ENCODE data around the gene VANGL2. TPM values are rescaled to one million over a fixed set of nuclear protein-coding genes. Genes with fewer than 3 reads are reported as not detected.

Gene VANGL2
- 0.22 TPM in 1 of 2 replicates, not detected in the other for total RNA-seq (2012; rRNA removed)

DNA sequence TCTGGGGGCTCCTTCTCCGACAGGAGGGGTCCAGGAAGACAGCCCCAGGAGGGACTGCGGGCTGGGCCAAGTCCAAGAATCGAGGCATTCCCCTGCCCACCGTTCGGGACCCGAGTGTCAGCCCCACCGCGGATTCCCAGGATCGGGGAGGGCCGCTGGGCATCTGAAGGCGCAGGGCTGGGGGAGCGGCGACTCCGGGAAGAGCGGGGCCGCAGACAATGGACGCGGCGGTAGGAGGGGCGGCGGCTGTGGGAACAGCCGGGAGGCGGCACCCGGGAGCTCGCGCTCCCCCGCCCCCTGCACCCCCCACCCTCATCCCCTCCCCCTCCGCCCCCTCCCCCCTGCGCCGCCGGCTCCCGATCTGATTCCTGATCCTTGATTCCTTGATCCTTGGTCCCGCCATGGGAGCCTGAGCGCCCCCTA, at the start of gene VANGL2:
Gene VANGL2 (plus strand): TSS at position 342 of the 423 bp plus-strand sequence. CDS start 15,274 bp downstream, outside the sequence.
- Histone ChIP-seq H3K36me3 (ENCODE audit: insufficient read depth, low read length) (no peaks in the 10 kb centered on the region), H3K4me1 (ENCODE audit: control insufficient read depth, insufficient read depth, low read length) (peaks cover 3% of the 10 kb centered on the region), H3K27me3 (ENCODE audit: control insufficient read depth, insufficient read depth, low read length) (peaks cover 84% of the 10 kb centered on the region), H3K9me3 (replicated peaks; ENCODE audit: low read length) (no peaks in the 10 kb centered on the region), H3K4me3 (ENCODE audit: low read length) (peak within 1 kb of the TSS; percentile 68), H3K9ac (ENCODE audit: low read depth, low read length) (peak within 1 kb of the TSS; percentile 56), H3K4me2 (ENCODE audit: low read length) (peak within 1 kb of the TSS; percentile 79)

DNA sequence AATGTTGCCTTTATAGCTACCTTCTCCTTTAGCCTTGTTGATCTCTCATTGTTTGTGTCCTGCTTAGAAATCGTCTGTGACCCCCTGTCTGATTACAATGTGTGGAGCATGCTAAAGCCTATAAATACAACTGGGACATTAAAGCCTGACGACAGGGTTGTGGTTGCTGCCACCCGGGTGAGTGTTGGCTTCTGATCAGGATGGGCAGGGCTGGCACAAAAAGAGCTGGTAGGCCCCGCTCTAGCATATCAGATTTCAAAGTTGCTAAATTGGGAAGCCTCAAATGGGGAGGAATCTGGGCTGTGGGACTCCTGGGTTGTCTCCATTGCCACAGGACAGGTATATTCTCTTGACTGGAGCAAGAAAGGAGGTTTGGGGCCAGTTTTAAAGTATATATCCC, 48.7 kb upstream of the VANGL2 start:
- no peak overlapping the region for H3K9ac ChIP-seq (ENCODE audit: low read depth, low read length)
- H3K36me3 ChIP-seq (ENCODE audit: insufficient read depth, low read length), result peaks cover 86% of the 10 kb centered on the region
- H3K4me2 ChIP-seq (ENCODE audit: low read length), result no peak overlapping the region
- no peaks in the 10 kb centered on the region for H3K9me3 ChIP-seq (replicated peaks; ENCODE audit: low read length)
- no peaks in the 10 kb centered on the region for H3K27me3 ChIP-seq (ENCODE audit: control insufficient read depth, insufficient read depth, low read length)
- H3K4me3 ChIP-seq (ENCODE audit: low read length), result no peak overlapping the region
- H3K4me1 ChIP-seq (ENCODE audit: control insufficient read depth, insufficient read depth, low read length), result no peaks in the 10 kb centered on the region

- Histone ChIP-seq H3K36me3 (ENCODE audit: insufficient read depth, low read length) (peaks cover 92% of the 10 kb centered on the region), H3K9me3 (replicated peaks; ENCODE audit: low read length) (no peaks in the 10 kb centered on the region), H3K4me3 (ENCODE audit: low read length) (no peak overlapping the region), H3K4me1 (ENCODE audit: control insufficient read depth, insufficient read depth, low read length) (peaks cover 3% of the 10 kb centered on the region), H3K9ac (ENCODE audit: low read depth, low read length) (no peak overlapping the region), H3K4me2 (ENCODE audit: low read length) (no peak overlapping the region), H3K27me3 (ENCODE audit: control insufficient read depth, insufficient read depth, low read length) (no peaks in the 10 kb centered on the region)
These were observed 47.8 kb upstream of the VANGL2 start for GRCh38 chr1:160352555-160352954.

DNA sequence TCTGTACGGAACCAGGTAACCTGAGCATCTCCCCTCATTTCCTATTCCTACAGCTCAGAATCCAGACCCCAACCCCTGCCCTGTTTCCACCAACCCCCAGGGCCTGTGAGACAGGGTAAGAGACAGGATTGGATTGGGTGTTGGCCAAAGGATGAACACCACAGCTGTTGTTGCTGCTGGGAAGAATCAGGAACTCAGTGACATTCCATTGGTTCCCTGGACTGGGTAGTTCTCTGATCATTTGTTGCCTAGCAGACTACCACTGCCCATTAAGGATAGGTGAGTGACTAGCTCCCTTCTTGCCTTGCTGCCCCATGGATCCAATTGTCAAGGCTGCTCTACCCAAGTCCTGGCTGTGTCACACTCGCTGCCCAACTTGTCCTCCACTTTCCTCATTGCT, 47.1 kb upstream of the VANGL2 start:
- Histone ChIP-seq H3K9me3 (replicated peaks; ENCODE audit: low read length) (no peaks in the 10 kb centered on the region), H3K9ac (ENCODE audit: low read depth, low read length) (no peak overlapping the region), H3K4me1 (ENCODE audit: control insufficient read depth, insufficient read depth, low read length) (peaks cover 3% of the 10 kb centered on the region), H3K27me3 (ENCODE audit: control insufficient read depth, insufficient read depth, low read length) (no peaks in the 10 kb centered on the region), H3K36me3 (ENCODE audit: insufficient read depth, low read length) (peaks cover 95% of the 10 kb centered on the region), H3K4me3 (ENCODE audit: low read length) (no peak overlapping the region), H3K4me2 (ENCODE audit: low read length) (no peak overlapping the region)

DNA sequence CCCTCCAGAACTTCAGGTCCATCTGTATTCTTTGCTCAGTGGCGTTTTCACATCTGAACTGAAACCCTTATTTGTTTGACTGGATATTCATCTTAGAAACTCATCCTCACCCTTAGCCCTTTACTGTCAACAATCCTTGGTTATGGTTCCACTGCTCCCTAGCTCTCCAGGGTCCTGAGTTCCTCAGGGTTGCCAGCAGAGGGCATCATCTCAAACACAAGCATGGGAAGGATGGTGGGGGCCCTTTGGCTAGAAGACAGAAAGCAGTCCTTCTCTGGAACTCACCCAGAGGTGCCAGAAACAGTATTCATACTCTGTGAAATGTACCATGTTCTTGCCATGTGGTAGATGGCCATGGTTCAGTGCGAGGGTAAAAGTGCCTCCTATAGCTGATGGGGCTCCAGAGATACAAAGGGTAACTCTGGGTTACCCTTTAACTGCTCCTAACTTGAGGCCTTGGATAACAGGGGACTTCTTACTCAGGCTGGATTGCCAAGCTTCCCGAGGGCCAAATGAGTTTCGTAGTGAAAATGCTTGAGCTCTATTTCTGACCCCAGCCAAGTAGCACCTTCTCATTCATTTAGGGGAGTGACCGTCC, 45.9 kb upstream of the VANGL2 start:
- H3K9ac ChIP-seq (ENCODE audit: low read depth, low read length), result no peak overlapping the region
- H3K36me3 ChIP-seq (ENCODE audit: insufficient read depth, low read length), result peaks cover 86% of the 10 kb centered on the region
- no peak overlapping the region for H3K4me2 ChIP-seq (ENCODE audit: low read length)
- H3K27me3 ChIP-seq (ENCODE audit: control insufficient read depth, insufficient read depth, low read length), result no peaks in the 10 kb centered on the region
- H3K9me3 ChIP-seq (replicated peaks; ENCODE audit: low read length), result no peaks in the 10 kb centered on the region
- peaks cover 6% of the 10 kb centered on the region for H3K4me1 ChIP-seq (ENCODE audit: control insufficient read depth, insufficient read depth, low read length)
- no peak overlapping the region for H3K4me3 ChIP-seq (ENCODE audit: low read length)

DNA sequence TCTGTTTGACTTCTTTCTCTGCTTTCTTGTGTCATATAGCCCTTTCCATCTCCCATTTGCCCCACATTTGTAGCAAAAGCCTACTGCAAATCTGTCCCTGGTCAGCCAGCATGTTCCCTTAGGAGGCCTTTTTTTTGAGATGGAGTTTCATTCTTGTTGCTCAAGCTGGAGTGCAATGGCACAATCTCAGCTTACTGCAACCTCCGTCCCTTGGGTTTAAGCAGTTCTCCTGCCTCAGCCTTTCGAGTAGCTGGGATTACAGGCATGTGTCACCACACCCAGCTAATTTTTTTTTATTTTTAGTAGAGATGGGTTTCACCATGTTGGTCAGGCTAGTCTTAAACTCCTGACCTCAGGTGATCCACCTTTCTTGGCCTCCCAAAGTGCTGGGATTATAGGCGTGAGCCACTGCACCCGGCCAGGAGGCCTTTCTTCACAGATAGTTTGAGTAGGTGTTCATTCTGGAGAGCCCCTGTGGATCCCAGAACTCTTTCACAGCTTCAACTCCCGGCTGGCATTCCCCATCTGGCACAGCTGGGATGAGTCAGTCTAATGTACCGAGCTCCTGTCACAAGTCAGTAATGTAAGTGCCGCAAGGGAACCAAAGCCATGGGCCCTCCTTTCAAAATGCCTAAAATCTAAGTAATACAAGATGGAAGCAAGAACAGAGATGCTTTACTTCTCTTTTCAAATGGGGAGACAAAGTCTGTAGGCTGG, 42.9 kb upstream of the VANGL2 start:
- Histone ChIP-seq H3K36me3 (ENCODE audit: insufficient read depth, low read length) (peaks cover 69% of the 10 kb centered on the region), H3K4me2 (ENCODE audit: low read length) (no peak overlapping the region), H3K9ac (ENCODE audit: low read depth, low read length) (no peak overlapping the region), H3K4me3 (ENCODE audit: low read length) (no peak overlapping the region), H3K4me1 (ENCODE audit: control insufficient read depth, insufficient read depth, low read length) (peaks cover 12% of the 10 kb centered on the region), H3K27me3 (ENCODE audit: control insufficient read depth, insufficient read depth, low read length) (no peaks in the 10 kb centered on the region), H3K9me3 (replicated peaks; ENCODE audit: low read length) (no peaks in the 10 kb centered on the region)

DNA sequence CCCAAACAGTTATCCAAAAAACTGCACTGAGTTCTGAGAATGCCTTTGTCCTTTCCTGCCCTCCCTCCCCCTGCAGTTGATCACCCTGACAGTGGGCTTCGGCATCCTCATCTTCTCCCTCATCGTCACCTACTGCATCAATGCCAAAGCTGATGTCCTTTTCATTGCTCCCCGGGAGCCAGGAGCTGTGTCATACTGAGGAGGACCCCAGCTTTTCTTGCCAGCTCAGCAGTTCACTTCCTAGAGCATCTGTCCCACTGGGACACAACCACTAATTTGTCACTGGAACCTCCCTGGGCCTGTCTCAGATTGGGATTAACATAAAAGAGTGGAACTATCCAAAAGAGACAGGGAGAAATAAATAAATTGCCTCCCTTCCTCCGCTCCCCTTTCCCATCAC, 42.3 kb upstream of the VANGL2 start:
- Histone ChIP-seq H3K27me3 (ENCODE audit: control insufficient read depth, insufficient read depth, low read length) (no peaks in the 10 kb centered on the region), H3K4me3 (ENCODE audit: low read length) (no peak overlapping the region), H3K36me3 (ENCODE audit: insufficient read depth, low read length) (peaks cover 63% of the 10 kb centered on the region), H3K9ac (ENCODE audit: low read depth, low read length) (no peak overlapping the region), H3K9me3 (replicated peaks; ENCODE audit: low read length) (no peaks in the 10 kb centered on the region), H3K4me2 (ENCODE audit: low read length) (no peak overlapping the region), H3K4me1 (ENCODE audit: control insufficient read depth, insufficient read depth, low read length) (peaks cover 12% of the 10 kb centered on the region)

- H3K9me3 ChIP-seq (replicated peaks; ENCODE audit: low read length), result no peaks in the 10 kb centered on the region
- H3K4me2 ChIP-seq (ENCODE audit: low read length), result no peak overlapping the region
- H3K27me3 ChIP-seq (ENCODE audit: control insufficient read depth, insufficient read depth, low read length), result no peaks in the 10 kb centered on the region
- H3K4me1 ChIP-seq (ENCODE audit: control insufficient read depth, insufficient read depth, low read length), result peaks cover 12% of the 10 kb centered on the region
- H3K9ac ChIP-seq (ENCODE audit: low read depth, low read length), result no peak overlapping the region
- no peak overlapping the region for H3K4me3 ChIP-seq (ENCODE audit: low read length)
- peaks cover 48% of the 10 kb centered on the region for H3K36me3 ChIP-seq (ENCODE audit: insufficient read depth, low read length)
These were observed 40.7 kb upstream of the VANGL2 start for GRCh38 chr1:160359559-160360226.

DNA sequence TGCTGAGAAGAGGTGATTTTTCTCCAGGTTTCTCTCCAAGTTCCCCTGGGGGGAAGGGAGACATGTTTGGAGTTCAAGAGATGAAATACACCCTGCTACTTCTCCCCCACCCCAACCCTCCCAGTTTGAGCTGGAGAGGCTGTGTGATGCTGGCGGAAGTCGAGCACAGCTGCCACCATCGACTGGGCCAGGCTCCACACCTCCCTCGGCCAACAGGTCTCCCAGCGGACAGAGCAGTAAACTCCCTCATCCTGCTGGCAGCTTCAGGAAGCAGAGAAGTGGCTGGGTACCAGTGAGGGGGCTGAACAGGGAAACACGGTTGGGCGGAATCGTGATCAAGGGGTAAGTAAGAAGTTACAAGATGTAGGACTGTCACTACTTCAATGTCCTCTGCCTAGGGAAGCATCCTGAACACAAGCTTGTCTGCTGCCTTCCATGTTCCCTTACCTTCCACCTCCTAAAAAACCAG, 40.1 kb upstream of the VANGL2 start:
- Histone ChIP-seq H3K4me3 (ENCODE audit: low read length) (no peak overlapping the region), H3K36me3 (ENCODE audit: insufficient read depth, low read length) (peaks cover 42% of the 10 kb centered on the region), H3K4me2 (ENCODE audit: low read length) (no peak overlapping the region), H3K27me3 (ENCODE audit: control insufficient read depth, insufficient read depth, low read length) (no peaks in the 10 kb centered on the region), H3K4me1 (ENCODE audit: control insufficient read depth, insufficient read depth, low read length) (peaks cover 12% of the 10 kb centered on the region), H3K9ac (ENCODE audit: low read depth, low read length) (no peak overlapping the region), H3K9me3 (replicated peaks; ENCODE audit: low read length) (no peaks in the 10 kb centered on the region)

GRCh38 chr1:160361199-160361598, 39.2 kb upstream of the VANGL2 start:
- Histone ChIP-seq H3K4me3 (ENCODE audit: low read length) (no peak overlapping the region), H3K4me2 (ENCODE audit: low read length) (no peak overlapping the region), H3K9ac (ENCODE audit: low read depth, low read length) (no peak overlapping the region), H3K9me3 (replicated peaks; ENCODE audit: low read length) (no peaks in the 10 kb centered on the region), H3K4me1 (ENCODE audit: control insufficient read depth, insufficient read depth, low read length) (peaks cover 12% of the 10 kb centered on the region), H3K36me3 (ENCODE audit: insufficient read depth, low read length) (peaks cover 33% of the 10 kb centered on the region), H3K27me3 (ENCODE audit: control insufficient read depth, insufficient read depth, low read length) (no peaks in the 10 kb centered on the region)

GRCh38 chr1:160361814-160362167, 38.6 kb upstream of the VANGL2 start:
- no peak overlapping the region for H3K9ac ChIP-seq (ENCODE audit: low read depth, low read length)
- H3K4me3 ChIP-seq (ENCODE audit: low read length), result no peak overlapping the region
- no peak overlapping the region for H3K4me2 ChIP-seq (ENCODE audit: low read length)
- H3K36me3 ChIP-seq (ENCODE audit: insufficient read depth, low read length), result peaks cover 27% of the 10 kb centered on the region
- H3K9me3 ChIP-seq (replicated peaks; ENCODE audit: low read length), result no peaks in the 10 kb centered on the region
- peaks cover 12% of the 10 kb centered on the region for H3K4me1 ChIP-seq (ENCODE audit: control insufficient read depth, insufficient read depth, low read length)
- H3K27me3 ChIP-seq (ENCODE audit: control insufficient read depth, insufficient read depth, low read length), result no peaks in the 10 kb centered on the region

Measured in skeletal muscle satellite cell (primary cell).